ENCODE measurements around the gene CACNA1B. TPM values are rescaled to one million over a fixed set of nuclear protein-coding genes. Genes with fewer than 3 reads are reported as not detected.

Gene CACNA1B
- total and polyA plus RNA-seq, 9 of the 15 experiments (the other 6 are each of a cell fraction or from before 2014, with no cell fraction given): 0.01 to 0.04 TPM; not detected in 7

- no peak overlapping the region for H3K9ac ChIP-seq (ENCODE audit: insufficient read depth in 1 of 2, low read depth in 2 of 2, low read length in 2 of 2)
- H3K27ac ChIP-seq (ENCODE audit: extremely low read depth, low read depth, low read length): no peak overlapping the region
- no peak overlapping the region for H3K4me2 ChIP-seq (ENCODE audit: insufficient read depth, low read length)
- H3K36me3 ChIP-seq (ENCODE audit: control insufficient read depth, insufficient read depth, low read length): no peaks in the 10 kb centered on the region
- DNase-seq (ENCODE audit: extremely low read depth in 1 of 4, low spot score in 3 of 4) (no peak), FAIRE-seq (no peak), ATAC-seq (no peak)
- no peaks in the 10 kb centered on the region for H3K9me3 ChIP-seq (replicated peaks; ENCODE audit: control insufficient read depth, insufficient read depth, low read depth, low read length)
- POLR2A ChIA-PET: no interaction called here
- TF ChIP-seq FOXK1 (CRISPR knock-in tag; IDR thresholded peaks at IDR 0.05; ENCODE audit: borderline replicate concordance): no peak
- H3K79me2 ChIP-seq (ENCODE audit: control insufficient read depth, insufficient read depth, low read length): no peaks in the 10 kb centered on the region
- H3K4me3 ChIP-seq: no peak overlapping the region
- BruUV-seq (replicated peaks): no TSS peak
- intact Hi-C loops (cut with micrococcal nuclease): no loop called here
- CTCF ChIA-PET (ENCODE audit: low intra/inter-chr PET ratio): no interaction called here
- no peaks in the 10 kb centered on the region for H3K9me1 ChIP-seq (ENCODE audit: control insufficient read depth, insufficient read depth, low read length)
- WGBS (ENCODE audit: insufficient coverage, low coverage, missing lambda C conversion rate): 2% methylated on average over 25 of the region's 25 CpGs
- peaks cover 13% of the 10 kb centered on the region; the same call in 1 of the 2 replicates for H4K20me1 ChIP-seq (replicated peaks; ENCODE audit: control insufficient read depth, insufficient read depth, low read length)
- no peak overlapping the region for H2AFZ ChIP-seq (ENCODE audit: low read depth, low read length)
- in situ Hi-C loops (cut with MboI): no loop called here
- peaks cover 0 to 3% of the 10 kb centered on the region in 2 experiments; a peak in 1 of 5 replicates for H3K4me1 ChIP-seq (replicated peaks in 1 of 2; ENCODE audit: control insufficient read depth in 2 of 2, insufficient read depth in 2 of 2, low read length in 2 of 2)
- H3K27me3 ChIP-seq (ENCODE audit: control insufficient read depth in 2 of 2, insufficient read depth in 2 of 2, low read length in 2 of 2): peaks cover 9 to 64% of the 10 kb centered on the region in 2 experiments; a peak in 4 of 5 replicates
Measured at GRCh38 chr9:138006576-138007233, 129.1 kb downstream of the CACNA1B start.

- no peaks in the 10 kb centered on the region for H3K36me3 ChIP-seq (ENCODE audit: control insufficient read depth, insufficient read depth, low read length)
- ChIA-PET POLR2A (no interaction called here), CTCF (ENCODE audit: low intra/inter-chr PET ratio) (no interaction called here)
- H3K4me1 ChIP-seq (replicated peaks in 1 of 2; ENCODE audit: control insufficient read depth in 2 of 2, insufficient read depth in 2 of 2, low read length in 2 of 2): peaks cover 0 to 3% of the 10 kb centered on the region in 2 experiments; a peak in 1 of 5 replicates
- no peak overlapping the region for H2AFZ ChIP-seq (ENCODE audit: low read depth, low read length)
- no peaks in the 10 kb centered on the region for H3K9me3 ChIP-seq (replicated peaks; ENCODE audit: control insufficient read depth, insufficient read depth, low read depth, low read length)
- in situ Hi-C loops (cut with MboI): no loop called here
- H3K4me3 ChIP-seq: no peak overlapping the region
- 2% methylated on average over 9 of the region's 9 CpGs for WGBS (ENCODE audit: insufficient coverage, low coverage, missing lambda C conversion rate)
- peaks cover 13% of the 10 kb centered on the region; the same call in 1 of the 2 replicates for H4K20me1 ChIP-seq (replicated peaks; ENCODE audit: control insufficient read depth, insufficient read depth, low read length)
- no peaks in the 10 kb centered on the region for H3K79me2 ChIP-seq (ENCODE audit: control insufficient read depth, insufficient read depth, low read length)
- FAIRE-seq (no peak), DNase-seq (ENCODE audit: extremely low read depth in 1 of 4, low spot score in 3 of 4) (no peak), ATAC-seq (no peak)
- no peak overlapping the region for H3K9ac ChIP-seq (ENCODE audit: insufficient read depth in 1 of 2, low read depth in 2 of 2, low read length in 2 of 2)
- no peak overlapping the region for H3K4me2 ChIP-seq (ENCODE audit: insufficient read depth, low read length)
- intact Hi-C loops (cut with micrococcal nuclease): no loop called here
- no peaks in the 10 kb centered on the region for H3K9me1 ChIP-seq (ENCODE audit: control insufficient read depth, insufficient read depth, low read length)
- BruUV-seq (replicated peaks): no TSS peak
- peaks cover 6 to 69% of the 10 kb centered on the region in 2 experiments; a peak in 4 of 5 replicates for H3K27me3 ChIP-seq (ENCODE audit: control insufficient read depth in 2 of 2, insufficient read depth in 2 of 2, low read length in 2 of 2)
- H3K27ac ChIP-seq (ENCODE audit: extremely low read depth, low read depth, low read length): no peak overlapping the region
- TF ChIP-seq TAF9B (IDR thresholded peaks at IDR 0.05; ENCODE audit: partially characterized antibody) (no peak), IFI16 (CRISPR knock-in tag; IDR thresholded peaks at IDR 0.05) (no peak), CBX1 (IDR thresholded peaks at IDR 0.05; ENCODE audit: low read depth) (no peak), DPF2 (IDR thresholded peaks at IDR 0.05) (no peak), ZNF830 (CRISPR knock-in tag; IDR thresholded peaks at IDR 0.05) (no peak), ZNF143 (CRISPR knock-in tag; IDR thresholded peaks at IDR 0.05) (no peak), SETDB1 (IDR thresholded peaks at IDR 0.05; ENCODE audit: low read length) (no peak), ARHGAP35 (IDR thresholded peaks at IDR 0.05; ENCODE audit: partially characterized antibody) (no peak), PHB (CRISPR knock-in tag; IDR thresholded peaks at IDR 0.05) (no peak), MAFK (IDR thresholded peaks at IDR 0.05; ENCODE audit: low read length) (no peak), ZFP91 (CRISPR knock-in tag; IDR thresholded peaks at IDR 0.05) (no peak)
- TF ChIP-seq, protein P1, sequence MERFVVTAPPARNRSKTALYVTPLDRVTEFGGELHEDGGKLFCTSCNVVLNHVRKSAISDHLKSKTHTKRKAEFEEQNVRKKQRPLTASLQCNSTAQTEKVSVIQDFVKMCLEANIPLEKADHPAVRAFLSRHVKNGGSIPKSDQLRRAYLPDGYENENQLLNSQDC (CRISPR knock-in tag; IDR thresholded peaks at IDR 0.05): no peak
- TF ChIP-seq, protein P2, sequence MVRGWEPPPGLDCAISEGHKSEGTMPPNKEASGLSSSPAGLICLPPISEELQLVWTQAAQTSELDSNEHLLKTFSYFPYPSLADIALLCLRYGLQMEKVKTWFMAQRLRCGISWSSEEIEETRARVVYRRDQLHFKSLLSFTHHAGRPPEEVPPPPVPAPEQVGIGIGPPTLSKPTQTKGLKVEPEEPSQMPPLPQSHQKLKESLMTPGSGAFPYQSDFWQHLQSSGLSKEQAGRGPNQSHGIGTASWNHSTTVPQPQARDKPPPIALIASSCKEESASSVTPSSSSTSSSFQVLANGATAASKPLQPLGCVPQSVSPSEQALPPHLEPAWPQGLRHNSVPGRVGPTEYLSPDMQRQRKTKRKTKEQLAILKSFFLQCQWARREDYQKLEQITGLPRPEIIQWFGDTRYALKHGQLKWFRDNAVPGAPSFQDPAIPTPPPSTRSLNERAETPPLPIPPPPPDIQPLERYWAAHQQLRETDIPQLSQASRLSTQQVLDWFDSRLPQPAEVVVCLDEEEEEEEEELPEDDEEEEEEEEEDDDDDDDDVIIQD (CRISPR knock-in tag; IDR thresholded peaks at IDR 0.05): no peak
Measured at GRCh38 chr9:138007566-138007917, 130.0 kb downstream of the CACNA1B start.
